GM12878 (cell line): ENCODE measurements around the gene PAGE4. TPM values are rescaled to one million over a fixed set of nuclear protein-coding genes. Genes with fewer than 3 reads are reported as not detected.

Experiments used
- ATAC-seq: fragments of 200-7000 bp; cut with Tn5 transposase; 3 replicates; pipeline ENCODE4 v1.9.1; 2020; ENCODE audit warnings: mild to moderate bottlenecking, moderate library complexity
- BruUV-seq: library from RNA; stranded (reverse); fragments of 400-500 nt; replicated peaks from 2 replicates; lab custom pipeline; 2021; lab: Mats Ljungman, UMichigan
- CTCF ChIA-PET: fragments of 300-600 bp; sonication (Branson Sonifier 250); formaldehyde crosslinking; extraction: SDS; loops from one replicate; lab custom pipeline; 2021; ENCODE audit warnings: inconsistent platforms; lab: Yijun Ruan, JAX
- POLR2A ChIA-PET: fragments of 350-600 bp; formaldehyde crosslinking; extraction: SDS; loops from one replicate; lab custom pipeline; 2021; ENCODE audit warnings: inconsistent platforms; lab: Charles Lee
- RAD21 ChIA-PET: fragments of 300-600 bp; sonication (Branson Sonifier 250); formaldehyde crosslinking; loops from one replicate; lab custom pipeline; 2023; ENCODE audit warnings: antibody characterized with exemption; ENCODE audit not compliant: unreplicated experiment; lab: Charles Lee
- SMC1A ChIA-PET: fragments of 300-600 bp; sonication (Branson Sonifier 250); formaldehyde crosslinking; loops from one replicate; lab custom pipeline; 2023; ENCODE audit not compliant: unreplicated experiment, uncharacterized antibody; lab: Charles Lee
- DNase-seq: peaks from one replicate; pipeline ENCODE4 v3.0.0-alpha.2; 2011; ENCODE audit warnings: low read depth, low spot score
- FAIRE-seq: peaks from 3 replicates; lab custom pipeline; 2011; peaks lifted over from hg19 to GRCh38; lab: Jason Lieb, UNC
- H2AFZ ChIP-seq: 2 replicates; pipeline ENCODE4 v1.6.0; 2011; ENCODE audit warnings: low read depth, low read length, control low read depth; ENCODE audit not compliant: control insufficient read depth
- H3K27ac ChIP-seq: 2 replicates; pipeline ENCODE4 v1.5.1; 2011; ENCODE audit warnings: control low read depth; ENCODE audit not compliant: control insufficient read depth, insufficient read depth
- H3K27me3 ChIP-seq, 2 experiments: replicated peaks in 1 of 2; 2 replicates each; pipeline versions ENCODE4 v1.6.0 to v1.6.1; 2011; ENCODE audit warnings: low read length in 1 of 2; ENCODE audit not compliant: control insufficient read depth in 2 of 2, insufficient read depth in 2 of 2
- H3K36me3 ChIP-seq, 2 experiments: 2 replicates each; pipeline ENCODE4 v1.5.1; 2011; ENCODE audit warnings: low read length in 1 of 2; ENCODE audit not compliant: control insufficient read depth in 2 of 2, insufficient read depth in 2 of 2
- H3K4me1 ChIP-seq: 2 replicates; pipeline ENCODE4 v1.6.1; 2011; ENCODE audit warnings: mild to moderate bottlenecking, low read length, moderate library complexity, mixed read lengths; ENCODE audit not compliant: control insufficient read depth, insufficient read depth
- H3K4me2 ChIP-seq: 2 replicates; pipeline ENCODE4 v1.6.0; 2011; ENCODE audit warnings: control low read depth; ENCODE audit not compliant: control insufficient read depth, insufficient read depth
- H3K4me3 ChIP-seq: fragments of 200-600 bp; sonication (generic); 2 replicates; pipeline ENCODE4 v1.5.1; 2016
- H3K79me2 ChIP-seq: 2 replicates; pipeline ENCODE4 v1.6.0; 2011; ENCODE audit warnings: low read length; ENCODE audit not compliant: control insufficient read depth, insufficient read depth
- H3K9ac ChIP-seq: 2 replicates; pipeline ENCODE4 v1.8.0; 2011; ENCODE audit warnings: low read length, control low read depth, mixed read lengths; ENCODE audit not compliant: control insufficient read depth, insufficient read depth
- H3K9me3 ChIP-seq: replicated peaks from 3 replicates; pipeline ENCODE4 v1.5.1; 2011; ENCODE audit warnings: mild to moderate bottlenecking, low read length; ENCODE audit not compliant: control insufficient read depth, insufficient read depth
- H4K20me1 ChIP-seq: 2 replicates; pipeline ENCODE4 v1.6.0; 2011; ENCODE audit not compliant: control insufficient read depth, insufficient read depth
- HDAC2 ChIP-seq: fragments of 200-600 bp; sonication (generic); IDR thresholded peaks from 2 replicates; pipeline ENCODE4 v1.6.1; 2017
- KDM1A ChIP-seq: fragments of 200-600 bp; sonication (generic); IDR thresholded peaks from 2 replicates; pipeline ENCODE4 v1.6.1; 2016; ENCODE audit warnings: borderline replicate concordance
- MEF2B ChIP-seq: fragments of 450-650 bp; IDR thresholded peaks from 2 replicates; pipeline ENCODE4 v1.6.1; 2018; ENCODE audit warnings: mild to moderate bottlenecking, moderate library complexity; ENCODE audit not compliant: partially characterized antibody, poor library complexity, severe bottlenecking
- YY1 ChIP-seq: IDR thresholded peaks from 2 replicates; pipeline ENCODE4 v1.6.1; 2011; ENCODE audit warnings: low read depth, mild to moderate bottlenecking, low read length
- ZZZ3 ChIP-seq: IDR thresholded peaks from 2 replicates; pipeline ENCODE4 v1.6.1; 2011; ENCODE audit warnings: low read depth; ENCODE audit not compliant: control insufficient read depth, insufficient read length
- in situ Hi-C: fragments of 300-500 bp; cut with MboI; formaldehyde crosslinking; loops from 9 replicates; pipeline ENCODE4 v1.14.3; 2018; ENCODE audit warnings: mixed read lengths
- intact Hi-C: fragments of 100-400 bp; cut with micrococcal nuclease; formaldehyde crosslinking; loops from one replicate; pipeline ENCODE4 v1.14.2; 2022; ENCODE audit not compliant: unreplicated experiment
- polyA plus RNA-seq, 11 experiments: library from polyadenylated mRNA; depleted of rRNA in 4 of 11; unstranded in 6 of 11; stranded (reverse) in 5 of 11; fragments of >200 nt; fragmentation: Nextera tagmentation in 4 of 11; fragmentation: Illumina TruSeq in 1 of 11; extraction: Ambion mirVana in 4 of 11; extraction: Trizol in 1 of 11; gene quantifications; 1 replicate in 1 of 11; 2 replicates in 10 of 11; pipeline versions ENCODE4 v1.2.1 to v1.2.3, GENCODE V29; 2011 to 2016; ENCODE audit warnings: inconsistent platforms in 2 of 11, missing spikeins in 2 of 11, low read depth in 1 of 11
- total RNA-seq, 4 experiments: library from RNA; depleted of rRNA in 3 of 4; stranded (reverse); fragments of >200 nt in 3 of 4; fragmentation: Illumina TruSeq in 1 of 4; extraction: Trizol in 1 of 4; gene quantifications; 2 replicates each; pipeline versions ENCODE4 v1.2.1 to v1.2.3, GENCODE V29; 2013 to 2021
- TF ChIP-seq, protein P1 (sequence below), 3 experiments: IDR thresholded peaks in 2 of 3; conservative IDR thresholded peaks in 1 of 3; 2 replicates each; pipeline ENCODE4 v1.5.1; 2011; ENCODE audit warnings: low read depth in 3 of 3, low read length in 3 of 3, mild to moderate bottlenecking in 3 of 3, control low read depth in 2 of 3, moderate library complexity in 2 of 3, inconsistent platforms in 1 of 3, mixed read lengths in 1 of 3; ENCODE audit not compliant: control insufficient read depth in 2 of 3, insufficient read depth in 1 of 3; ENCODE audit errors: extremely low read depth in 1 of 3
- TF ChIP-seq, protein P2 (sequence below): fragments of 450-650 bp; IDR thresholded peaks from 2 replicates; pipeline ENCODE4 v1.6.1; 2018; ENCODE audit warnings: borderline replicate concordance, mild to moderate bottlenecking; ENCODE audit not compliant: partially characterized antibody
- TF ChIP-seq, protein P3 (sequence below): fragments of 450-650 bp; IDR thresholded peaks from 2 replicates; pipeline ENCODE4 v1.6.1; 2016; ENCODE audit warnings: mild to moderate bottlenecking
- TF ChIP-seq, protein P4 (sequence below): IDR thresholded peaks from 2 replicates; pipeline ENCODE4 v1.6.1; 2012; ENCODE audit warnings: improper control_type of control experiment, low read depth, low read length; ENCODE audit not compliant: insufficient replicate concordance
- TF ChIP-seq, protein P5 (sequence below): fragments of 450-650 bp; IDR thresholded peaks from 2 replicates; pipeline ENCODE4 v1.6.1; 2017; ENCODE audit warnings: antibody characterized with exemption, mild to moderate bottlenecking, moderate library complexity

PAGE4 gene
- total and polyA plus RNA-seq, 10 of the 15 experiments (the other 5 are each of a cell fraction or from before 2014, with no cell fraction given), result not detected

DNA sequence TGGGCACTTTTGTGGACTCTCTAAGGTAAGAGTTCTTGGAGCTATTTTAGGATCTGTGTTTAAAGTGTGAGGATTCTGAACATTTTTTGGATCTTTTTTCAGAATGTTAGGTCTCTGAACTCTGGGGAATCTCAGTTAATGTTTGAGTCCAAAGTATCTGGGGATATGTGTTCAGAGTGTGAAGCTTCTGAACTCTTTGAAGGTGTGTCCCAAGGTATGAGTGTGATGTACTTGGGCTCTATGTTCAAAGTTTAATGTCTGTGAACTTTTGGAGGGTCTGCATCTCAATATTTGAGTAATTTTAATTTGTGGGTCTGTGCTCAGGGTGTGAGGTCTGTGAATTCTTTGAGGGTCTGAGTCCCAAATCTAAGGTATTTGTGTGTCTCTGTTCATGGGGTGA lies 35.4 kb upstream of the PAGE4 start:
- Histone ChIP-seq H3K27me3 (no peaks in the 10 kb centered on the region), H4K20me1 (no peaks in the 10 kb centered on the region), H3K79me2 (no peaks in the 10 kb centered on the region), H3K4me2 (no peak overlapping the region), H3K36me3 (no peaks in the 10 kb centered on the region), H3K9me3 (no peaks in the 10 kb centered on the region), H3K4me1 (no peaks in the 10 kb centered on the region), H2AFZ (no peak overlapping the region), H3K4me3 (no peak overlapping the region), H3K9ac (no peak overlapping the region), H3K27ac (no peak overlapping the region)
- FAIRE-seq (no peak), ATAC-seq (no peak), DNase-seq (no peak)
- in situ Hi-C loops (no loop called here), intact Hi-C loops (no loop called here)
- BruUV-seq, result no TSS peak
- ChIA-PET POLR2A (no interaction called here), RAD21 (no interaction called here), SMC1A (no interaction called here), CTCF (no interaction called here)
- TF ChIP-seq KDM1A (no peak), HDAC2 (no peak), MEF2B (no peak), ZZZ3 (no peak), YY1 (no peak)
- TF ChIP-seq, protein P1, sequence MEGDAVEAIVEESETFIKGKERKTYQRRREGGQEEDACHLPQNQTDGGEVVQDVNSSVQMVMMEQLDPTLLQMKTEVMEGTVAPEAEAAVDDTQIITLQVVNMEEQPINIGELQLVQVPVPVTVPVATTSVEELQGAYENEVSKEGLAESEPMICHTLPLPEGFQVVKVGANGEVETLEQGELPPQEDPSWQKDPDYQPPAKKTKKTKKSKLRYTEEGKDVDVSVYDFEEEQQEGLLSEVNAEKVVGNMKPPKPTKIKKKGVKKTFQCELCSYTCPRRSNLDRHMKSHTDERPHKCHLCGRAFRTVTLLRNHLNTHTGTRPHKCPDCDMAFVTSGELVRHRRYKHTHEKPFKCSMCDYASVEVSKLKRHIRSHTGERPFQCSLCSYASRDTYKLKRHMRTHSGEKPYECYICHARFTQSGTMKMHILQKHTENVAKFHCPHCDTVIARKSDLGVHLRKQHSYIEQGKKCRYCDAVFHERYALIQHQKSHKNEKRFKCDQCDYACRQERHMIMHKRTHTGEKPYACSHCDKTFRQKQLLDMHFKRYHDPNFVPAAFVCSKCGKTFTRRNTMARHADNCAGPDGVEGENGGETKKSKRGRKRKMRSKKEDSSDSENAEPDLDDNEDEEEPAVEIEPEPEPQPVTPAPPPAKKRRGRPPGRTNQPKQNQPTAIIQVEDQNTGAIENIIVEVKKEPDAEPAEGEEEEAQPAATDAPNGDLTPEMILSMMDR (IDR thresholded peaks at IDR 0.05 in 2 of 3, conservative IDR thresholded peaks at IDR 0.05 in 1 of 3; ENCODE audit: control insufficient read depth in 2 of 3, extremely low read depth in 1 of 3, insufficient read depth in 1 of 3, low read depth in 3 of 3, low read length in 3 of 3), result no peak
- TF ChIP-seq, protein P2, sequence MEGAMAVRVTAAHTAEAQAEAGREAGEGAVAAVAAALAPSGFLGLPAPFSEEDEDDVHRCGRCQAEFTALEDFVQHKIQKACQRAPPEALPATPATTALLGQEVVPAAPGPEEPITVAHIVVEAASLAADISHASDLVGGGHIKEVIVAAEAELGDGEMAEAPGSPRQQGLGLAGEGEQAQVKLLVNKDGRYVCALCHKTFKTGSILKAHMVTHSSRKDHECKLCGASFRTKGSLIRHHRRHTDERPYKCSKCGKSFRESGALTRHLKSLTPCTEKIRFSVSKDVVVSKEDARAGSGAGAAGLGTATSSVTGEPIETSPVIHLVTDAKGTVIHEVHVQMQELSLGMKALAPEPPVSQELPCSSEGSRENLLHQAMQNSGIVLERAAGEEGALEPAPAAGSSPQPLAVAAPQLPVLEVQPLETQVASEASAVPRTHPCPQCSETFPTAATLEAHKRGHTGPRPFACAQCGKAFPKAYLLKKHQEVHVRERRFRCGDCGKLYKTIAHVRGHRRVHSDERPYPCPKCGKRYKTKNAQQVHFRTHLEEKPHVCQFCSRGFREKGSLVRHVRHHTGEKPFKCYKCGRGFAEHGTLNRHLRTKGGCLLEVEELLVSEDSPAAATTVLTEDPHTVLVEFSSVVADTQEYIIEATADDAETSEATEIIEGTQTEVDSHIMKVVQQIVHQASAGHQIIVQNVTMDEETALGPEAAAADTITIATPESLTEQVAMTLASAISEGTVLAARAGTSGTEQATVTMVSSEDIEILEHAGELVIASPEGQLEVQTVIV, result no peak
- TF ChIP-seq, protein P3, sequence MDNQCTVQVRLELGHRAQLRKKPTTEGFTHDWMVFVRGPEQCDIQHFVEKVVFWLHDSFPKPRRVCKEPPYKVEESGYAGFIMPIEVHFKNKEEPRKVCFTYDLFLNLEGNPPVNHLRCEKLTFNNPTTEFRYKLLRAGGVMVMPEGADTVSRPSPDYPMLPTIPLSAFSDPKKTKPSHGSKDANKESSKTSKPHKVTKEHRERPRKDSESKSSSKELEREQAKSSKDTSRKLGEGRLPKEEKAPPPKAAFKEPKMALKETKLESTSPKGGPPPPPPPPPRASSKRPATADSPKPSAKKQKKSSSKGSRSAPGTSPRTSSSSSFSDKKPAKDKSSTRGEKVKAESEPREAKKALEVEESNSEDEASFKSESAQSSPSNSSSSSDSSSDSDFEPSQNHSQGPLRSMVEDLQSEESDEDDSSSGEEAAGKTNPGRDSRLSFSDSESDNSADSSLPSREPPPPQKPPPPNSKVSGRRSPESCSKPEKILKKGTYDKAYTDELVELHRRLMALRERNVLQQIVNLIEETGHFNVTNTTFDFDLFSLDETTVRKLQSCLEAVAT, result no peak
- TF ChIP-seq, protein P4, sequence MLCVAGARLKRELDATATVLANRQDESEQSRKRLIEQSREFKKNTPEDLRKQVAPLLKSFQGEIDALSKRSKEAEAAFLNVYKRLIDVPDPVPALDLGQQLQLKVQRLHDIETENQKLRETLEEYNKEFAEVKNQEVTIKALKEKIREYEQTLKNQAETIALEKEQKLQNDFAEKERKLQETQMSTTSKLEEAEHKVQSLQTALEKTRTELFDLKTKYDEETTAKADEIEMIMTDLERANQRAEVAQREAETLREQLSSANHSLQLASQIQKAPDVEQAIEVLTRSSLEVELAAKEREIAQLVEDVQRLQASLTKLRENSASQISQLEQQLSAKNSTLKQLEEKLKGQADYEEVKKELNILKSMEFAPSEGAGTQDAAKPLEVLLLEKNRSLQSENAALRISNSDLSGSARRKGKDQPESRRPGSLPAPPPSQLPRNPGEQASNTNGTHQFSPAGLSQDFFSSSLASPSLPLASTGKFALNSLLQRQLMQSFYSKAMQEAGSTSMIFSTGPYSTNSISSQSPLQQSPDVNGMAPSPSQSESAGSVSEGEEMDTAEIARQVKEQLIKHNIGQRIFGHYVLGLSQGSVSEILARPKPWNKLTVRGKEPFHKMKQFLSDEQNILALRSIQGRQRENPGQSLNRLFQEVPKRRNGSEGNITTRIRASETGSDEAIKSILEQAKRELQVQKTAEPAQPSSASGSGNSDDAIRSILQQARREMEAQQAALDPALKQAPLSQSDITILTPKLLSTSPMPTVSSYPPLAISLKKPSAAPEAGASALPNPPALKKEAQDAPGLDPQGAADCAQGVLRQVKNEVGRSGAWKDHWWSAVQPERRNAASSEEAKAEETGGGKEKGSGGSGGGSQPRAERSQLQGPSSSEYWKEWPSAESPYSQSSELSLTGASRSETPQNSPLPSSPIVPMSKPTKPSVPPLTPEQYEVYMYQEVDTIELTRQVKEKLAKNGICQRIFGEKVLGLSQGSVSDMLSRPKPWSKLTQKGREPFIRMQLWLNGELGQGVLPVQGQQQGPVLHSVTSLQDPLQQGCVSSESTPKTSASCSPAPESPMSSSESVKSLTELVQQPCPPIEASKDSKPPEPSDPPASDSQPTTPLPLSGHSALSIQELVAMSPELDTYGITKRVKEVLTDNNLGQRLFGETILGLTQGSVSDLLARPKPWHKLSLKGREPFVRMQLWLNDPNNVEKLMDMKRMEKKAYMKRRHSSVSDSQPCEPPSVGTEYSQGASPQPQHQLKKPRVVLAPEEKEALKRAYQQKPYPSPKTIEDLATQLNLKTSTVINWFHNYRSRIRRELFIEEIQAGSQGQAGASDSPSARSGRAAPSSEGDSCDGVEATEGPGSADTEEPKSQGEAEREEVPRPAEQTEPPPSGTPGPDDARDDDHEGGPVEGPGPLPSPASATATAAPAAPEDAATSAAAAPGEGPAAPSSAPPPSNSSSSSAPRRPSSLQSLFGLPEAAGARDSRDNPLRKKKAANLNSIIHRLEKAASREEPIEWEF, result no peak
- TF ChIP-seq, protein P5, sequence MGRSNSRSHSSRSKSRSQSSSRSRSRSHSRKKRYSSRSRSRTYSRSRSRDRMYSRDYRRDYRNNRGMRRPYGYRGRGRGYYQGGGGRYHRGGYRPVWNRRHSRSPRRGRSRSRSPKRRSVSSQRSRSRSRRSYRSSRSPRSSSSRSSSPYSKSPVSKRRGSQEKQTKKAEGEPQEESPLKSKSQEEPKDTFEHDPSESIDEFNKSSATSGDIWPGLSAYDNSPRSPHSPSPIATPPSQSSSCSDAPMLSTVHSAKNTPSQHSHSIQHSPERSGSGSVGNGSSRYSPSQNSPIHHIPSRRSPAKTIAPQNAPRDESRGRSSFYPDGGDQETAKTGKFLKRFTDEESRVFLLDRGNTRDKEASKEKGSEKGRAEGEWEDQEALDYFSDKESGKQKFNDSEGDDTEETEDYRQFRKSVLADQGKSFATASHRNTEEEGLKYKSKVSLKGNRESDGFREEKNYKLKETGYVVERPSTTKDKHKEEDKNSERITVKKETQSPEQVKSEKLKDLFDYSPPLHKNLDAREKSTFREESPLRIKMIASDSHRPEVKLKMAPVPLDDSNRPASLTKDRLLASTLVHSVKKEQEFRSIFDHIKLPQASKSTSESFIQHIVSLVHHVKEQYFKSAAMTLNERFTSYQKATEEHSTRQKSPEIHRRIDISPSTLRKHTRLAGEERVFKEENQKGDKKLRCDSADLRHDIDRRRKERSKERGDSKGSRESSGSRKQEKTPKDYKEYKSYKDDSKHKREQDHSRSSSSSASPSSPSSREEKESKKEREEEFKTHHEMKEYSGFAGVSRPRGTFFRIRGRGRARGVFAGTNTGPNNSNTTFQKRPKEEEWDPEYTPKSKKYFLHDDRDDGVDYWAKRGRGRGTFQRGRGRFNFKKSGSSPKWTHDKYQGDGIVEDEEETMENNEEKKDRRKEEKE, result no peak
